ENCODE results near the gene CD83. TPM values are rescaled to one million over a fixed set of nuclear protein-coding genes. Genes with fewer than 3 reads are reported as not detected.

The CD83 gene
- total and polyA plus RNA-seq, 4 donors, result 0.35 to 4.2 (median 0.60) TPM

GRCh38 chr6:14118091-14118439 is 493 bp downstream of the CD83 start:
- Histone ChIP-seq H3K9ac (ENCODE audit: low read depth in 1 of 2, low read length in 2 of 2) (peak overlapping the region in 1 of 2 donors; percentile 31), H3K9me3 (ENCODE audit: control insufficient read depth in 4 of 4, low read length in 3 of 4) (no peaks in the 10 kb centered on the region), H3K36me3 (ENCODE audit: control insufficient read depth in 4 of 4, insufficient read depth in 3 of 4, low read depth in 1 of 4, low read length in 3 of 4) (no peaks in the 10 kb centered on the region), H3K4me3 (ENCODE audit: low read depth in 1 of 3, low read length in 3 of 3) (peak overlapping the region; percentile 34 to 68 (median 61)), H3K27me3 (ENCODE audit: control insufficient read depth in 4 of 4, insufficient read depth in 4 of 4, low read length in 3 of 4) (no peaks in the 10 kb centered on the region), H3K27ac (ENCODE audit: low read depth in 1 of 2, low read length in 2 of 2) (peak overlapping the region in 1 of 2 donors; percentile 59), H3K4me1 (ENCODE audit: control insufficient read depth in 4 of 4, insufficient read depth in 4 of 4, low read length in 3 of 4) (peaks cover 0 to 7% (median 4%) of the 10 kb centered on the region in 4 donors)
- TF ChIP-seq TAF1 (conservative IDR thresholded peaks at IDR 0.05), result no peak
- TF ChIP-seq SP1 (IDR thresholded peaks at IDR 0.05), result no peak
- TF ChIP-seq GABPA (IDR thresholded peaks at IDR 0.05 in 1 of 2, conservative IDR thresholded peaks at IDR 0.05 in 1 of 2), result no peak
- TF ChIP-seq ZBTB33 (IDR thresholded peaks at IDR 0.05), result no peak
- TF ChIP-seq MAX (IDR thresholded peaks at IDR 0.05), result no peak
- no peak for TF ChIP-seq EGR1 (IDR thresholded peaks at IDR 0.05; ENCODE audit: low read depth in 2 of 2)
- no peak for TF ChIP-seq FOXA1 (IDR thresholded peaks at IDR 0.05)
- no peak for TF ChIP-seq RXRA (IDR thresholded peaks at IDR 0.05)
- no peak for TF ChIP-seq HNF4G (IDR thresholded peaks at IDR 0.05)
- TF ChIP-seq HNF4A (conservative IDR thresholded peaks at IDR 0.05), result no peak
- no peak for TF ChIP-seq REST (IDR thresholded peaks at IDR 0.05)
- DNase-seq (ENCODE audit: low spot score), result no peak
- 37% methylated on average over 10 of the region's 10 CpGs for WGBS

GRCh38 chr6:14118446-14118845 is 874 bp downstream of the CD83 start:
- Histone ChIP-seq H3K36me3 (ENCODE audit: control insufficient read depth in 4 of 4, insufficient read depth in 3 of 4, low read depth in 1 of 4, low read length in 3 of 4) (no peaks in the 10 kb centered on the region), H3K9ac (ENCODE audit: low read depth in 1 of 2, low read length in 2 of 2) (no peak overlapping the region), H3K4me3 (ENCODE audit: low read depth in 1 of 3, low read length in 3 of 3) (no peak overlapping the region), H3K9me3 (ENCODE audit: control insufficient read depth in 4 of 4, low read length in 3 of 4) (no peaks in the 10 kb centered on the region), H3K4me1 (ENCODE audit: control insufficient read depth in 4 of 4, insufficient read depth in 4 of 4, low read length in 3 of 4) (peaks cover 0 to 7% (median 4%) of the 10 kb centered on the region in 4 donors), H3K27me3 (ENCODE audit: control insufficient read depth in 4 of 4, insufficient read depth in 4 of 4, low read length in 3 of 4) (no peaks in the 10 kb centered on the region), H3K27ac (ENCODE audit: low read depth in 1 of 2, low read length in 2 of 2) (no peak overlapping the region)
- WGBS, result 97% methylated on average over 2 of the region's 2 CpGs
- no peak for TF ChIP-seq TAF1 (conservative IDR thresholded peaks at IDR 0.05)
- no peak for TF ChIP-seq EGR1 (IDR thresholded peaks at IDR 0.05; ENCODE audit: low read depth in 2 of 2)
- TF ChIP-seq REST (IDR thresholded peaks at IDR 0.05), result no peak
- no peak for TF ChIP-seq FOXA1 (IDR thresholded peaks at IDR 0.05)
- no peak for TF ChIP-seq RAD21 (IDR thresholded peaks at IDR 0.05)
- TF ChIP-seq ZBTB33 (IDR thresholded peaks at IDR 0.05), result no peak
- no peak for TF ChIP-seq YY1 (IDR thresholded peaks at IDR 0.05)
- TF ChIP-seq HNF4G (IDR thresholded peaks at IDR 0.05), result no peak
- no peak for TF ChIP-seq JUND (IDR thresholded peaks at IDR 0.05)
- TF ChIP-seq MAX (IDR thresholded peaks at IDR 0.05), result no peak
- TF ChIP-seq GABPA (IDR thresholded peaks at IDR 0.05 in 1 of 2, conservative IDR thresholded peaks at IDR 0.05 in 1 of 2), result no peak
- no peak for TF ChIP-seq HNF4A (conservative IDR thresholded peaks at IDR 0.05)
- no peak for TF ChIP-seq RXRA (IDR thresholded peaks at IDR 0.05)
- TF ChIP-seq CTCF (IDR thresholded peaks at IDR 0.05; ENCODE audit: low read depth, low read length, missing input control), result no peak
- no peak for TF ChIP-seq SP1 (IDR thresholded peaks at IDR 0.05)
- TF ChIP-seq FOXA2 (IDR thresholded peaks at IDR 0.05), result no peak
- no peak for TF ChIP-seq NR2F2 (IDR thresholded peaks at IDR 0.05)
- TF ChIP-seq ATF3 (IDR thresholded peaks at IDR 0.05), result no peak
- no peak for DNase-seq (ENCODE audit: low spot score)

Data from liver (tissue), 9 donors.